ENCODE data around the gene NIPBL.

- no peak for TF ChIP-seq CTCF (conservative IDR thresholded peaks at IDR 0.05 in 1 of 2, IDR thresholded peaks at IDR 0.05 in 1 of 2; ENCODE audit: low read depth in 1 of 2, low read length in 2 of 2)
- TF ChIP-seq EZH2 (IDR thresholded peaks at IDR 0.05; ENCODE audit: low read length, missing control alignments) = no peak
These were observed 167.1 kb downstream of the NIPBL start for GRCh38 chr5:37043693-37044092.
